ENCODE results near the gene TMEM94. TPM values are rescaled to one million over a fixed set of nuclear protein-coding genes. Genes with fewer than 3 reads are reported as not detected.

Gene TMEM94
- total RNA-seq, 1 experiment from 2014 or later = 67.0 TPM

GRCh38 chr17:75486951-75487350 lies 30.5 kb downstream of the TMEM94 start:
- ChIA-PET CTCF (no interaction called here), POLR2A (ENCODE audit: low non-redundant PET) (no interaction called here)
- no peak overlapping the region for H3K4me3 ChIP-seq (ENCODE audit: low read depth, low read length, poor library complexity, severe bottlenecking)
- no peaks in the 10 kb centered on the region for H3K4me1 ChIP-seq (ENCODE audit: insufficient read depth, low read length, poor library complexity, severe bottlenecking)
- no TSS peak for BruUV-seq (replicated peaks)
- H3K9me3 ChIP-seq (ENCODE audit: low read depth, low read length, poor library complexity, severe bottlenecking) = no peaks in the 10 kb centered on the region
- H3K27ac ChIP-seq (ENCODE audit: low read depth, low read length, poor library complexity, severe bottlenecking) = no peak overlapping the region
- intact Hi-C loops (cut with micrococcal nuclease; ENCODE audit: unreplicated experiment) = no loop called here
- no peaks in the 10 kb centered on the region for H3K27me3 ChIP-seq (replicated peaks; ENCODE audit: insufficient read depth, low read depth, low read length, poor library complexity)
- TF ChIP-seq CTCF (conservative IDR thresholded peaks at IDR 0.05; ENCODE audit: low read depth, low read length) (no peak), EZH2 (IDR thresholded peaks at IDR 0.05; ENCODE audit: borderline replicate concordance, low read depth, low read length, poor library complexity, severe bottlenecking) (no peak)
- no peak for DNase-seq (ENCODE audit: low spot score)
- peaks cover 3% of the 10 kb centered on the region for H3K36me3 ChIP-seq (ENCODE audit: insufficient read depth, low read length, poor library complexity, severe bottlenecking)

- Histone ChIP-seq H3K9me3 (ENCODE audit: low read depth, low read length, poor library complexity, severe bottlenecking) (no peaks in the 10 kb centered on the region), H3K4me3 (ENCODE audit: low read depth, low read length, poor library complexity, severe bottlenecking) (no peak overlapping the region), H3K4me1 (ENCODE audit: insufficient read depth, low read length, poor library complexity, severe bottlenecking) (no peaks in the 10 kb centered on the region), H3K36me3 (ENCODE audit: insufficient read depth, low read length, poor library complexity, severe bottlenecking) (peaks cover 3% of the 10 kb centered on the region), H3K27ac (ENCODE audit: low read depth, low read length, poor library complexity, severe bottlenecking) (no peak overlapping the region), H3K27me3 (replicated peaks; ENCODE audit: insufficient read depth, low read depth, low read length, poor library complexity) (no peaks in the 10 kb centered on the region)
- CTCF ChIA-PET = interaction anchor here (0.6 kb wide), 1 partner anchor 10 kb away, joined by 4 read pairs; no protein-coding TSS in a partner anchor
- DNase-seq (ENCODE audit: low spot score) = no peak
- intact Hi-C loops (cut with micrococcal nuclease; ENCODE audit: unreplicated experiment) = no loop called here
- BruUV-seq (replicated peaks) = no TSS peak
- POLR2A ChIA-PET (ENCODE audit: low non-redundant PET) = no interaction called here
- TF ChIP-seq CTCF (conservative IDR thresholded peaks at IDR 0.05; ENCODE audit: low read depth, low read length) (no peak), EZH2 (IDR thresholded peaks at IDR 0.05; ENCODE audit: borderline replicate concordance, low read depth, low read length, poor library complexity, severe bottlenecking) (no peak)
Measured at GRCh38 chr17:75487351-75488070, 31.1 kb downstream of the TMEM94 start.

- H3K36me3 ChIP-seq (ENCODE audit: insufficient read depth, low read length, poor library complexity, severe bottlenecking) = peaks cover 12% of the 10 kb centered on the region
- H3K27ac ChIP-seq (ENCODE audit: low read depth, low read length, poor library complexity, severe bottlenecking) = no peak overlapping the region
- BruUV-seq (replicated peaks) = no TSS peak
- no peaks in the 10 kb centered on the region for H3K27me3 ChIP-seq (replicated peaks; ENCODE audit: insufficient read depth, low read depth, low read length, poor library complexity)
- TF ChIP-seq CTCF (conservative IDR thresholded peaks at IDR 0.05; ENCODE audit: low read depth, low read length) (no peak), EZH2 (IDR thresholded peaks at IDR 0.05; ENCODE audit: borderline replicate concordance, low read depth, low read length, poor library complexity, severe bottlenecking) (no peak)
- ChIA-PET POLR2A (ENCODE audit: low non-redundant PET) (no interaction called here), CTCF (no interaction called here)
- no peaks in the 10 kb centered on the region for H3K9me3 ChIP-seq (ENCODE audit: low read depth, low read length, poor library complexity, severe bottlenecking)
- intact Hi-C loops (cut with micrococcal nuclease; ENCODE audit: unreplicated experiment) = no loop called here
- no peaks in the 10 kb centered on the region for H3K4me1 ChIP-seq (ENCODE audit: insufficient read depth, low read length, poor library complexity, severe bottlenecking)
- DNase-seq (ENCODE audit: low spot score) = no peak
- no peak overlapping the region for H3K4me3 ChIP-seq (ENCODE audit: low read depth, low read length, poor library complexity, severe bottlenecking)
Measured at GRCh38 chr17:75488693-75489510, 32.5 kb downstream of the TMEM94 start.

Data from A673 (cell line).